ENCODE results near the gene GOLGA2. TPM values are rescaled to one million over a fixed set of nuclear protein-coding genes. Genes with fewer than 3 reads are reported as not detected.

GOLGA2 gene
- total and polyA plus RNA-seq, 4 donors = 84.9 to 172 (median 141) TPM

GRCh38 chr9:128213746-128214497, 61.9 kb downstream of the GOLGA2 start:
- H3K4me1 ChIP-seq (ENCODE audit: control insufficient read depth in 1 of 2, insufficient read depth in 2 of 2, low read length in 2 of 2) = no peaks in the 10 kb centered on the region
- no peaks in the 10 kb centered on the region for H3K27me3 ChIP-seq (ENCODE audit: control insufficient read depth in 1 of 2, insufficient read depth in 2 of 2, low read length in 1 of 2)
- DNase-seq (no peak), ATAC-seq (ENCODE audit: low FRiP score) (no peak)
- 81 to 83% methylated on average over 12 of the region's 12 CpGs for WGBS, 2 donors
- intact Hi-C loops (cut with DNase I) = no loop called here
- no peaks in the 10 kb centered on the region for H3K9me3 ChIP-seq (ENCODE audit: control insufficient read depth, low read length)
- no peaks in the 10 kb centered on the region for H3K36me3 ChIP-seq (ENCODE audit: control insufficient read depth in 1 of 2, insufficient read depth in 2 of 2, low read length in 1 of 2)
- H3K4me3 ChIP-seq (ENCODE audit: low read length in 2 of 2) = no peak overlapping the region
- no peak overlapping the region for H3K27ac ChIP-seq (ENCODE audit: low read depth in 1 of 2, low read length in 2 of 2)

GRCh38 chr9:128211981-128212281, 63.9 kb downstream of the GOLGA2 start:
- H3K4me3 ChIP-seq (ENCODE audit: low read length in 2 of 2) = no peak overlapping the region
- ATAC-seq (ENCODE audit: low FRiP score) (no peak), DNase-seq (no peak)
- no peaks in the 10 kb centered on the region for H3K9me3 ChIP-seq (ENCODE audit: control insufficient read depth, low read length)
- intact Hi-C loops (cut with DNase I) = no loop called here
- WGBS, 2 donors = 67 to 82% methylated on average over 2 of the region's 2 CpGs
- no peak overlapping the region for H3K27ac ChIP-seq (ENCODE audit: low read depth in 1 of 2, low read length in 2 of 2)
- no peaks in the 10 kb centered on the region for H3K27me3 ChIP-seq (ENCODE audit: control insufficient read depth in 1 of 2, insufficient read depth in 2 of 2, low read length in 1 of 2)
- H3K36me3 ChIP-seq (ENCODE audit: control insufficient read depth in 1 of 2, insufficient read depth in 2 of 2, low read length in 1 of 2) = no peaks in the 10 kb centered on the region
- H3K4me1 ChIP-seq (ENCODE audit: control insufficient read depth in 1 of 2, insufficient read depth in 2 of 2, low read length in 2 of 2) = no peaks in the 10 kb centered on the region

- Histone ChIP-seq H3K4me3 (ENCODE audit: low read length in 2 of 2) (no peak overlapping the region), H3K27me3 (ENCODE audit: control insufficient read depth in 1 of 2, insufficient read depth in 2 of 2, low read length in 1 of 2) (no peaks in the 10 kb centered on the region), H3K27ac (ENCODE audit: low read depth in 1 of 2, low read length in 2 of 2) (no peak overlapping the region), H3K4me1 (ENCODE audit: control insufficient read depth in 1 of 2, insufficient read depth in 2 of 2, low read length in 2 of 2) (no peaks in the 10 kb centered on the region), H3K9me3 (ENCODE audit: control insufficient read depth, low read length) (no peaks in the 10 kb centered on the region), H3K36me3 (ENCODE audit: control insufficient read depth in 1 of 2, insufficient read depth in 2 of 2, low read length in 1 of 2) (no peaks in the 10 kb centered on the region)
- DNase-seq (no peak), ATAC-seq (ENCODE audit: low FRiP score) (no peak)
- intact Hi-C loops (cut with DNase I) = no loop called here
- 52 to 54% methylated on average over 12 of the region's 12 CpGs for WGBS, 2 donors
Measured at GRCh38 chr9:128211186-128211980, 64.4 kb downstream of the GOLGA2 start.

GRCh38 chr9:128208946-128209669, 66.7 kb downstream of the GOLGA2 start:
- intact Hi-C loops (cut with DNase I) = no loop called here
- Histone ChIP-seq H3K9me3 (ENCODE audit: control insufficient read depth, low read length) (no peaks in the 10 kb centered on the region), H3K4me1 (ENCODE audit: control insufficient read depth in 1 of 2, insufficient read depth in 2 of 2, low read length in 2 of 2) (no peaks in the 10 kb centered on the region), H3K36me3 (ENCODE audit: control insufficient read depth in 1 of 2, insufficient read depth in 2 of 2, low read length in 1 of 2) (no peaks in the 10 kb centered on the region), H3K27me3 (ENCODE audit: control insufficient read depth in 1 of 2, insufficient read depth in 2 of 2, low read length in 1 of 2) (no peaks in the 10 kb centered on the region), H3K4me3 (ENCODE audit: low read length in 2 of 2) (no peak overlapping the region), H3K27ac (ENCODE audit: low read depth in 1 of 2, low read length in 2 of 2) (no peak overlapping the region)
- ATAC-seq (ENCODE audit: low FRiP score) (no peak), DNase-seq (no peak)
- WGBS, 2 donors = 83 to 84% methylated on average over 15 of the region's 15 CpGs

- DNase-seq (no peak), ATAC-seq (ENCODE audit: low FRiP score) (no peak)
- Histone ChIP-seq H3K9me3 (ENCODE audit: control insufficient read depth, low read length) (no peaks in the 10 kb centered on the region), H3K4me1 (ENCODE audit: control insufficient read depth in 1 of 2, insufficient read depth in 2 of 2, low read length in 2 of 2) (no peaks in the 10 kb centered on the region), H3K36me3 (ENCODE audit: control insufficient read depth in 1 of 2, insufficient read depth in 2 of 2, low read length in 1 of 2) (no peaks in the 10 kb centered on the region), H3K4me3 (ENCODE audit: low read length in 2 of 2) (no peak overlapping the region), H3K27me3 (ENCODE audit: control insufficient read depth in 1 of 2, insufficient read depth in 2 of 2, low read length in 1 of 2) (no peaks in the 10 kb centered on the region), H3K27ac (ENCODE audit: low read depth in 1 of 2, low read length in 2 of 2) (no peak overlapping the region)
- intact Hi-C loops (cut with DNase I) = no loop called here
- WGBS, 2 donors = 91 to 92% methylated on average over 7 of the region's 7 CpGs
Measured at GRCh38 chr9:128208386-128208785, 67.4 kb downstream of the GOLGA2 start.

GRCh38 chr9:128206916-128207910, 68.6 kb downstream of the GOLGA2 start:
- DNase-seq (no peak), ATAC-seq (ENCODE audit: low FRiP score) (no peak)
- Histone ChIP-seq H3K9me3 (ENCODE audit: control insufficient read depth, low read length) (no peaks in the 10 kb centered on the region), H3K27me3 (ENCODE audit: control insufficient read depth in 1 of 2, insufficient read depth in 2 of 2, low read length in 1 of 2) (no peaks in the 10 kb centered on the region), H3K4me3 (ENCODE audit: low read length in 2 of 2) (no peak overlapping the region), H3K4me1 (ENCODE audit: control insufficient read depth in 1 of 2, insufficient read depth in 2 of 2, low read length in 2 of 2) (no peaks in the 10 kb centered on the region), H3K36me3 (ENCODE audit: control insufficient read depth in 1 of 2, insufficient read depth in 2 of 2, low read length in 1 of 2) (no peaks in the 10 kb centered on the region), H3K27ac (ENCODE audit: low read depth in 1 of 2, low read length in 2 of 2) (no peak overlapping the region)
- intact Hi-C loops (cut with DNase I) = no loop called here
- WGBS, 2 donors = 82 to 86% methylated on average over 15 of the region's 15 CpGs

GRCh38 chr9:128206484-128206883, 69.3 kb downstream of the GOLGA2 start:
- no peak for DNase-seq
- intact Hi-C loops (cut with DNase I) = no loop called here
- H3K4me3 ChIP-seq (ENCODE audit: low read length in 2 of 2) = no peak overlapping the region
- H3K27ac ChIP-seq (ENCODE audit: low read depth in 1 of 2, low read length in 2 of 2) = no peak overlapping the region
- no peaks in the 10 kb centered on the region for H3K27me3 ChIP-seq (ENCODE audit: control insufficient read depth in 1 of 2, insufficient read depth in 2 of 2, low read length in 1 of 2)
- no peaks in the 10 kb centered on the region for H3K4me1 ChIP-seq (ENCODE audit: control insufficient read depth in 1 of 2, insufficient read depth in 2 of 2, low read length in 2 of 2)
- H3K36me3 ChIP-seq (ENCODE audit: control insufficient read depth in 1 of 2, insufficient read depth in 2 of 2, low read length in 1 of 2) = no peaks in the 10 kb centered on the region
- 87 to 94% methylated on average over 3 of the region's 3 CpGs for WGBS, 2 donors
- H3K9me3 ChIP-seq (ENCODE audit: control insufficient read depth, low read length) = no peaks in the 10 kb centered on the region
- ATAC-seq (ENCODE audit: low FRiP score) = no peak
